ENCODE results near the gene FAM222A.

DNA sequence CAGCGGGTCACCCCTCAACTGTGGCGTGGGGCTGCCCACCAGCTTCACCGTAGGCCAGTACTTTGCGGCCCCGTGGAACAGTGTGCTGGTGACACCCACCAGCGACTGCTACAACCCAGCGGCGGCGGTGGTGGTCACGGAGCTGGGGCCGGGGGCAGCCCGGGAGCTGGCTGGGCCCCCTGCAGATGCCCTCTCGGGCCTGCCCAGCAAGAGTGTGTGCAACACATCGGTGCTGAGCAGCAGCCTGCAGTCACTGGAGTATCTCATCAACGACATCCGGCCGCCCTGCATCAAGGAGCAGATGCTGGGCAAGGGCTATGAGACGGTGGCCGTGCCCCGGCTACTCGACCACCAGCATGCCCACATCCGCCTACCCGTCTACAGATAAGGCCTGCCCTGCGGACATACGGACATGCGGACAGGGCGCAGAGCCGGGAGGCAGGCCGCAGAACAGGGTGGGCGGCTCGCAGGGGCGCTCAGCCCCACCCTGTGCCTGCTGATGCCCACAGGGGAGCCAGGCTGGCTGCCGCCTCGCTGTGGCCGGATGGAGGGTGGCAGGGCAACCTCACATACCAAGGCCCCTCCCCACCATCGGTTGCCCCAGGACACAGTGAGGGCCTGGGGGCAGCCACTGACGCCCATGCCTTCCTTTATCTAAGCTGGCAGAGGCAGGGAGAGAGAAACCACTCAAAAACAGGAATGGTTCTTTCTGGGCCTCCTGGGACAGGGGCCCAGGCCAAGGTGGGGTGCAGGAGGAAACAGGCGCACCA lies 55.5 kb downstream of the FAM222A start:
- TF ChIP-seq CTCF (IDR thresholded peaks at IDR 0.05) (no peak), POLR2A (IDR thresholded peaks at IDR 0.05) (no peak)

All from right lobe of liver (tissue), 4 donors.